ENCODE data around the gene CAPN15.
"Not testable (repeated sequence)": the region's sequence is repeated elsewhere in the genome, so short reads cannot be mapped to it uniquely, and the experiment has no call there.

The CAPN15 gene

GRCh38 chr16:507527-507926, 20.0 kb upstream of the CAPN15 start:
- not testable (repeated sequence) for DNase-seq (ENCODE audit: low spot score)

- no peak for DNase-seq (ENCODE audit: low spot score)
These were observed 19.5 kb upstream of the CAPN15 start for GRCh38 chr16:507996-508395.

- no peak for DNase-seq (ENCODE audit: low spot score)
These were observed 18.4 kb upstream of the CAPN15 start for GRCh38 chr16:508884-509736.

- no peak for DNase-seq (ENCODE audit: low spot score)
These were observed 17.3 kb upstream of the CAPN15 start for GRCh38 chr16:510066-510825.

GRCh38 chr16:512802-513201, 14.7 kb upstream of the CAPN15 start:
- DNase-seq (ENCODE audit: low spot score) = no peak

GRCh38 chr16:513950-514349, 13.6 kb upstream of the CAPN15 start:
- DNase-seq (ENCODE audit: low spot score) = no peak

GRCh38 chr16:515175-515938, 12.2 kb upstream of the CAPN15 start:
- DNase-seq (ENCODE audit: low spot score) = no peak

- DNase-seq (ENCODE audit: low spot score) = no peak
These were observed 11.6 kb upstream of the CAPN15 start for GRCh38 chr16:515939-516226.

- DNase-seq (ENCODE audit: low spot score) = no peak
These were observed 11.2 kb upstream of the CAPN15 start for GRCh38 chr16:516301-516700.

GRCh38 chr16:518858-519257, 8.7 kb upstream of the CAPN15 start:
- DNase-seq (ENCODE audit: low spot score) = no peak

GRCh38 chr16:519425-519824, 8.1 kb upstream of the CAPN15 start:
- DNase-seq (ENCODE audit: low spot score) = no peak

- no peak for DNase-seq (ENCODE audit: low spot score)
These were observed 7.4 kb upstream of the CAPN15 start for GRCh38 chr16:519841-520687.

- no peak for DNase-seq (ENCODE audit: low spot score)
These were observed 6.7 kb upstream of the CAPN15 start for GRCh38 chr16:520847-521246.

GRCh38 chr16:521381-522210, 5.9 kb upstream of the CAPN15 start:
- no peak for DNase-seq (ENCODE audit: low spot score)

- no peak for DNase-seq (ENCODE audit: low spot score)
These were observed 5.0 kb upstream of the CAPN15 start for GRCh38 chr16:522320-523096.

- no peak for DNase-seq (ENCODE audit: low spot score)
These were observed 4.3 kb upstream of the CAPN15 start for GRCh38 chr16:523097-523741.

- DNase-seq (ENCODE audit: low spot score) = no peak
These were observed 3.1 kb upstream of the CAPN15 start for GRCh38 chr16:524274-525040.

GRCh38 chr16:525123-525519, 2.4 kb upstream of the CAPN15 start:
- DNase-seq (ENCODE audit: low spot score) = no peak

All from AG08396 (cell line).